ENCODE measurements around the gene FRS2. TPM values are rescaled to one million over a fixed set of nuclear protein-coding genes. Genes with fewer than 3 reads are reported as not detected.

FRS2 gene
- polyA plus RNA-seq, 1 experiment: 16.6 TPM

DNA sequence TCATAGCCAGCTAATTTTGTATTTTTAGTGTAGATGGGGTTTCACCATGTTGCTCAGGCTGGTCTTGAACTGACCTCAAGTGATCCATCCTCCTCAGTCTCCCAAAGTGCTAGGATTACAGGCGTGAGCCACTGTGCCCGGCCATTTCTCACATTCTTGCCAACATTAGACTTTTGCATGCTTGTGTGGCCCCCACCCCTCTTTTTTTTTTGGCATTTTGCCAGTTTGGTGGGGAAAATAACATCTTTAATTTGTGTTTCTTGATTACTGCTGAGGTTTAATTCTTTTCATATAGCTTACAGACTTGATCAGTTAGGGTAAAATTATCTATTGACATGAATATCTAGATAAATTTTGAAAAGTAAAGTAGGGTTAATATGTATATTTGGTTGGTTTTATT lies 118.9 kb downstream of the FRS2 start:
- Histone ChIP-seq H3K36me3 (ENCODE audit: control insufficient read depth, insufficient read depth, low read length) (peaks cover 16% of the 10 kb centered on the region), H3K4me3 (ENCODE audit: low read depth, low read length) (no peak overlapping the region), H3K27me3 (ENCODE audit: control insufficient read depth, insufficient read depth, low read length) (no peaks in the 10 kb centered on the region)
- ChIA-PET POLR2A (no interaction called here), CTCF (interaction anchor here (0.9 to 1.5 kb wide), 2 partner anchors 16 to 32 kb away, joined by 3 to 4 read pairs; no protein-coding TSS in a partner anchor)
- TF ChIP-seq, protein P1, sequence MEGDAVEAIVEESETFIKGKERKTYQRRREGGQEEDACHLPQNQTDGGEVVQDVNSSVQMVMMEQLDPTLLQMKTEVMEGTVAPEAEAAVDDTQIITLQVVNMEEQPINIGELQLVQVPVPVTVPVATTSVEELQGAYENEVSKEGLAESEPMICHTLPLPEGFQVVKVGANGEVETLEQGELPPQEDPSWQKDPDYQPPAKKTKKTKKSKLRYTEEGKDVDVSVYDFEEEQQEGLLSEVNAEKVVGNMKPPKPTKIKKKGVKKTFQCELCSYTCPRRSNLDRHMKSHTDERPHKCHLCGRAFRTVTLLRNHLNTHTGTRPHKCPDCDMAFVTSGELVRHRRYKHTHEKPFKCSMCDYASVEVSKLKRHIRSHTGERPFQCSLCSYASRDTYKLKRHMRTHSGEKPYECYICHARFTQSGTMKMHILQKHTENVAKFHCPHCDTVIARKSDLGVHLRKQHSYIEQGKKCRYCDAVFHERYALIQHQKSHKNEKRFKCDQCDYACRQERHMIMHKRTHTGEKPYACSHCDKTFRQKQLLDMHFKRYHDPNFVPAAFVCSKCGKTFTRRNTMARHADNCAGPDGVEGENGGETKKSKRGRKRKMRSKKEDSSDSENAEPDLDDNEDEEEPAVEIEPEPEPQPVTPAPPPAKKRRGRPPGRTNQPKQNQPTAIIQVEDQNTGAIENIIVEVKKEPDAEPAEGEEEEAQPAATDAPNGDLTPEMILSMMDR (IDR thresholded peaks at IDR 0.05; ENCODE audit: insufficient read depth, low read depth, low read length): no peak
- no peak for DNase-seq (ENCODE audit: low read depth)

DNA sequence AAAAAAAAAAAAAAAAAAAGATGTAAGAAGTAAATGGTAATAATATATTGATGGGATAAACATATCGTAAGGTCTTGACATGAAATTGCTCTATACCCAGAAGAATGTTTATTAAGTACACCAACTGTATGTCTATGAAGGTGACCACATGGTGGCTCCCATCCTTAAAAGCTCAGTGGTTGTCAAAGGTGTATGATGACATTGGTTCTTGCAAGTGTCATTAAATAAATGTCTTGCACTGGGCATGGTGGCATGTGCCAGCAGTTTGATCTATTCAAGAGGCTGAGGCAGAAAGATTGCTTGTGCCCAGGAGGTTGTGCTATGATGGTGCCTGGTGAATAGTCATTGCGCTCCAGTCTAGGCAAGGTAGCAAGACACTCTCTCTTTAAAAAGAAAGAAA lies 125.5 kb downstream of the FRS2 start:
- TF ChIP-seq, protein P1 (IDR thresholded peaks at IDR 0.05; ENCODE audit: insufficient read depth, low read depth, low read length): no peak
- ChIA-PET POLR2A (no interaction called here), CTCF (interaction anchor here (0.9 kb wide), 1 partner anchor 53 kb away, joined by 3 read pairs; no protein-coding TSS in a partner anchor)
- Histone ChIP-seq H3K27me3 (ENCODE audit: control insufficient read depth, insufficient read depth, low read length) (no peaks in the 10 kb centered on the region), H3K4me3 (ENCODE audit: low read depth, low read length) (no peak overlapping the region), H3K36me3 (ENCODE audit: control insufficient read depth, insufficient read depth, low read length) (peaks cover 15% of the 10 kb centered on the region)
- no peak for DNase-seq (ENCODE audit: low read depth)

GRCh38 chr12:69598174-69598753 lies 128.1 kb downstream of the FRS2 start:
- Histone ChIP-seq H3K36me3 (ENCODE audit: control insufficient read depth, insufficient read depth, low read length) (peaks cover 14% of the 10 kb centered on the region), H3K4me3 (ENCODE audit: low read depth, low read length) (no peak overlapping the region), H3K27me3 (ENCODE audit: control insufficient read depth, insufficient read depth, low read length) (no peaks in the 10 kb centered on the region)
- ChIA-PET CTCF (interaction anchor here (1.1 kb wide), 1 partner anchor 13 kb away, joined by 3 read pairs; no protein-coding TSS in a partner anchor), POLR2A (no interaction called here)
- no peak for DNase-seq (ENCODE audit: low read depth)
- TF ChIP-seq, protein P1 (IDR thresholded peaks at IDR 0.05; ENCODE audit: insufficient read depth, low read depth, low read length): no peak

- no peak for DNase-seq (ENCODE audit: low read depth)
- H3K27me3 ChIP-seq (ENCODE audit: control insufficient read depth, insufficient read depth, low read length): no peaks in the 10 kb centered on the region
- TF ChIP-seq, protein P1 (IDR thresholded peaks at IDR 0.05; ENCODE audit: insufficient read depth, low read depth, low read length): no peak
- ChIA-PET POLR2A (no interaction called here), CTCF (interaction anchor here (2.2 to 2.5 kb wide), 3 partner anchors 10 to 39 kb away, joined by 7 to 9 read pairs (median 7); partner anchors contain the start of gene LRRC10)
- H3K4me3 ChIP-seq (ENCODE audit: low read depth, low read length): no peak overlapping the region
- peaks cover 9% of the 10 kb centered on the region for H3K36me3 ChIP-seq (ENCODE audit: control insufficient read depth, insufficient read depth, low read length)
Observed at GRCh38 chr12:69600804-69601203, 130.6 kb downstream of the FRS2 start.

DNA sequence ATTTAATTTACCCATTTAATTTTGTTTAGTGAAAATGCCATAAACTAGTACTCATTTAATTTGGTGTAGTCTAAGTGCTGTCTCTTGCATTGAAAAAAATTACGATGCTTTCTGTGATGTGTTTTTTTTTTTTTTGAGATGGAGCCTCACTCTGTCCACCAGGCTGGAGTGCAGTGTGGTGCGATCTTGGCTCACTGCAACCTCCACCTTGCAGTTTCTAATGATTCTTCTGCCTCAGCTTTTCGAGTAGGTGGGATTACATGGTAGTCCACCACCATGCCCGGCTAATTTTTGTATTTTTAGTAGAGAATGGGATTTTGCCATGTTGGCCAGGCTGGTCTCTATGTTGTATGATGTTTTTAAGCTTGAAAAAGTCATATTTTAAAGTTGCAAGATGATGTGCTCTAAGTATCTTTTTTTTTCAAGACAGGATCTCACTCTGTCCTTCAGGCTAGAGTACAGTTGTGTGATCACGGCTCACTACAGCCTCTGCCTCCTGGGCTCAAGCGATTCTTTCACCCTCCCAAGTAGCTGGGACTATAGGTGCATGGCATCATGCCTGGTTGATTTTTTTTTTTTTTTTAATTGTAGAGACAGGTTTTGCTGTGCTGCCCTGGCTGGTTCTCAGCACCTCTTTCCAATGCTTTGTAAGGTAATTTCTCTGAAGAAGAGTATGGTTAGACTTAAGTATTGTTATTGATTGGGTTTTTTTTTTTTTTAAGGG lies 131.9 kb downstream of the FRS2 start:
- ChIA-PET CTCF (interaction anchor here (1.3 to 2.5 kb wide), 3 partner anchors 8 to 17 kb away, joined by 3 to 9 read pairs (median 7); partner anchors contain the start of gene LRRC10), POLR2A (no interaction called here)
- DNase-seq (ENCODE audit: low read depth): no peak
- no peak overlapping the region for H3K4me3 ChIP-seq (ENCODE audit: low read depth, low read length)
- peaks cover 9% of the 10 kb centered on the region for H3K36me3 ChIP-seq (ENCODE audit: control insufficient read depth, insufficient read depth, low read length)
- H3K27me3 ChIP-seq (ENCODE audit: control insufficient read depth, insufficient read depth, low read length): no peaks in the 10 kb centered on the region
- TF ChIP-seq, protein P1 (IDR thresholded peaks at IDR 0.05; ENCODE audit: insufficient read depth, low read depth, low read length): no peak
